GM21423 (cell line): ENCODE data around the gene TBL1XR1.
"Not testable (repeated sequence)": the region's sequence is repeated elsewhere in the genome, so short reads cannot be mapped to it uniquely, and the experiment has no call there.

Source experiments
- ATAC-seq: cut with Tn5 transposase; IDR thresholded peaks from one replicate; pipeline ENCODE4 v1.9.1; 2021; ENCODE audit warnings: mild to moderate bottlenecking, moderate library complexity; ENCODE audit not compliant: unreplicated experiment

Gene TBL1XR1

DNA sequence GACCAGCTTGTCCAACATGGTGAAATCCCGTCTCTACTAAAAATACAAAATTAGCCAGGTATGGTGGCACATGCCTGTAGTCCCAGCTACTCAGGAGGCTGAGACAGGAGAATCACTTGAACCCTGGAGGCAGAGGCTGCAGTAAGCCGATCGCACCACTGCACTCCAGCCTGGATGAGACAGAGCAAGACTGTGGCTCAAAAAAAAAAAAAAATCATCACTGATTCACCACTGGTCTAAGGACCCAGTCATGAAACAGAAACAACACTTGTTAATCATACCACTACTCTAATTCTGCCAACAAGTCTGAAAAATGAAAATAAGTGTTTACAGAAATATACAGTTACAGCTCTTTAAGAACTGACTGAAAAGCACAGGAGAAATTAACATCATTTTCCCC, 12.7 kb downstream of the TBL1XR1 start:
- peak; percentile 84 for ATAC-seq

DNA sequence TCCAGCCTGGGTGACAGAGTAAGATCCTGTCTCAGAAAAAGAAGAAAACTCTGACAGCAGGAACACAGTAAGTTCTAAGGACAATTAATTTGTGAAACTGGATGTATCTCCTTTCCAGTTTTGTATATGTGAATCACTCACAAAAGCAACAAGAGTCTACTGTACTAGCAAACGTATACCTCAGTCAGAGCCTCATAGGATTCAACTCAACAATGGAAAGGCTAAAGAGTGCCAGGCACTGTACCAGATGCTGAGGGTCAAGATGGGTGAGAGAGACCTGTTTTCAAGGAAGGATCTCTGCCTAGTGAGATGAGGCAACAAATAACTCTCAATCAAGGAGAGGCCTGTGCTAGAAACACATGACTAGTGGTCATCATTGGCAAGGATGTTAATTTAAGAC, 14.9 kb downstream of the TBL1XR1 start:
- ATAC-seq, result no peak

DNA sequence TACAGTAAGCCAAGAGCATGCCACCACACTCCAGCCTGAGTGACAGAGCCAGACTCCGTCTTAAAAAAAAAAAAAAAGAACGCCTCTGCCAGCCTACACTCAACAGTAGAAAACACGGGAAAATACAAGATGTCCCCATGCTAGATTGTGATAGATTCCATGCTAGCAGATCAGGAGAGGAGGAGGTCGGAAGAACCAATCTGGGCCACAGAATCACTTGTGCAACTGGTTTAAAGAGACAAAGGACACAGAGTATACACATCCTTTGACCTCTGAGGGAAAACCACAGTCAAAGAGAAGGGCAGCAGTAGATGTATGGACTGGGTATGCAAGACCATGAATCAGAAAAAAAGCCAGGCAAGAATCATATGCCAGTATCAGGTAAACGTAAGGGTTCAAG, 15.9 kb downstream of the TBL1XR1 start:
- no peak for ATAC-seq

DNA sequence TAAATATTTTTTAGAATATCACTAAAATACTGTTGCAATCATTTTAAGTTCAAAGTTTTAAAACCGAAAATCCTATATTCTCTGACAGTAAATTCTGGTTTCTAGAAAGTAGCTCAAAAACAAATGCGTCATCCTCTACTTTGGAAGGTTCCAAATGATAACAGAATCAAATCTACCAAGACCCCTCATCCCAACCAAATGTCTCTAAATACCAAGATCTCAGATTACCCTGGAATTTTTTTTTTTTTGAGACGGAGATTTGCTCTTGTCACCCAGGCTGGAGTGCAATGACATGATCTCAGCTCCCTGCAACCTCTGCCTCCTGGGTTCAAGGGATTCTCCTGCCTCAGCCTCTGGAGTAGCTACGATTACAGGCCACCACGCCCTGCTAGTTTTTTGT, 16.8 kb downstream of the TBL1XR1 start:
- no peak for ATAC-seq

DNA sequence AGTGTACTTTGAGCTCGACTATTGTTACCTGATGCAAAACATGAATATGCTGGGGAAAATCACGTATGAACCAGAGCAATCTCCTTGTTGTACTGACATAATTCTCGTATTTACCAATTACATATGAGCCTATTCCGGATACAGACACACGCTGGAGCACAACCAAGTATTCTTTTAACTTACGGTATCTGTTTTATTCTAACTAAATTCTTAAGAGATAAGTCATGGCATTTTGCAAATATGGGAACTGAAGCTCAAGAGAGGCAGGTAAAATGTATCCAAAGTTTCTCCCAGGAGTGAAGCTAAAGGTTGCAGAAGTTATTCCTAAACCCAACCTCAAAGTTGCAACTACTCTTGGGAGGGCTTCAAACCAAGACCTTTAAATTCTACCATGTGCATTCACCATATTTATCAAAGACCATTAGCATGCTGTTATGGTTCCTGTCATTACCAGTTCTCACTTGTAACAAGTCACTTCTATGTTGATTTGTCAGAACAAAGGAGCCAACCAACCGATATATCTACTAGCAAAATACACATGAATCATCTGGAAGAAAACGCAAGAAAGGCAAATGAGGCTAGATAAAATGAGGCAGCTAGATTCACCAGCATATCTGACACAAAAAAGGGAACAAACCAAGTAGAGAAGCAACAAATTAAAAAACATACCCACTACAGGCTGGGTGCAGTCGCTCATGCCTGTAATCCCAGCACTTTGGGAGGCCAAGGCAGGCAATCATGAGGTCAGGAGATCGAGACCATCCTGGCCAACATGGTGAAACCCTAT, 17.8 kb downstream of the TBL1XR1 start:
- ATAC-seq, result no peak

DNA sequence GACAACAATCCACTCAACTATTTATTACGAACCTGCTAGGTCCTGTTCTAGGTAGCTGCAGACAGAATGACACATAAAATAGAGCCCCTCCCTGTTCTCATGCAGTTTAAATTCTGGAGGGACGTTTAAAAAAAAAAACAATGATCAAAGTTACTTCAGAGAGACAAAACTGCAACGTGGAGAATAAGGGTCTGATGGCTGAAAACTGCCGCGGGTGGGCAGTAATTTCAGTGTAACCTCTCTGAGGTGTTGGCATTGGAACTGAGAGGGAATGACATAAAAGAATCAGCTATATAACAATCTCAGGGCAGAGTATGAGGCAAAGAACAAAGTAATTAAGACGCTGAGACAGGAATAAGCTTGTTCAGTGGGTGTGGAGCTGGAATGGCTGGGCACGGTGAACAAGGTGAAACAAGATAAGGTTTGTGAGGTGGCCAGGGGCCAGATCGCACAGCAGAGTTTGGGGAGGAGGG, 19.5 kb downstream of the TBL1XR1 start:
- no peak for ATAC-seq

DNA sequence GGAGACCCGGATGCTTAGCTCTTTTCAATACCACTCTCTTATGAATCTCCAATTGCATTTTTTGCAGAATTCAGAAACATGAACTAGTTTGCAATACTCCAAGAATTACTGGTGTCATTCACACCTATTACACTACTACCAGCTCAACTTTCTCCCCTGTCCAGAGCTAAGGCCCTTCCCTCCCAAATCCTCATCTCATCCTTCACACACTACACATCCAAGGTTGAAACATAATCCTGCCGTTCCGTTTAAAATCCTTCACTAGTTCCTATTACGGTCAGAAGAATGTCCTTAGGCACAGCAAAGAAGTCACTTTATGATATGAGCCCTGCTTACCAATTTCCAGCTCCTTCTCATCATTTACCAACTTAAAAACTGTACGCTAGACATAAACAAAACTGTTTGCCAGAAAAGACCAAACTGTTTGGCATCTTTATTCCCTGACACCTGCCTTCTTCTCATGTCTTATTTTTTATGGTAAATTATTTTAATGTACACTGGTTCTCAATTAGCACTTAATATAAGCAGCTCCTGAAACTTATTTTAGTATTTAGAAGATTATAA, 22.6 kb downstream of the TBL1XR1 start:
- no peak for ATAC-seq

DNA sequence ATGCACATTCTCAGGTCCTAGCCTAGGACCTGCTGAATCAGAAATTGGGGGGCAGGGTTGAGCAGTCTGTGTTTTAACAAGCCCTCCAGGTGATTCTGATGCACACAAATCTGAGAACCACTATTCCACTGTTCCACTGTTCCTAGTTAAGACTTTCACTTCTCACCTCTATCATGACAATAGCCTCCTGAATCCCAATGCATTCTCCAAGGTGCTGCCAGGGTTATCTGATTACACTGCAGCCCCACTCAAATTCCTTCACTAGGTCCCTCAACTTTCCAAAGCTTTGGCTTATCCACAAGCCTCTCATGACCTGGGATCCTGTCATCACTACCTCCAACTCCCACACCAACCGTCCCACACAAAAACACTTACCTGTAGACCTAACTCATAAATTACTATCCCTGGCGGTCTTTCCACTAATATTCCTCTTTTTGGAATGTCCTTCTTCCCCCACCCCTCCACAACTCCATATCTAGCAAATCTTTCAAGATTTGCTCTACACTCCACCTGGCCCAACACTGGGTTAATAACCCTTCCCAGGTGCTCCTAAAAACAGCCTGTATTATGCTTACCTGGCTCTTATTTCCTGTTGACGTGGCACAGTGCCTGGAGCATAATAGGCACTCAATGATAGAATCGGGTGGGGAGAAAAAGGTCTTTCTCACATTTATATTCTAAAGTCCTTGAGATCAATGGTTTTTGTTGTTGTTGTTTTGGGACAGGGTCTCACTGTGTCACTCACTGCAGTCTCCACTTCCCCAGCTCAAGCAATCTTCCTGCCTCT, 27.2 kb downstream of the TBL1XR1 start:
- ATAC-seq, result no peak

DNA sequence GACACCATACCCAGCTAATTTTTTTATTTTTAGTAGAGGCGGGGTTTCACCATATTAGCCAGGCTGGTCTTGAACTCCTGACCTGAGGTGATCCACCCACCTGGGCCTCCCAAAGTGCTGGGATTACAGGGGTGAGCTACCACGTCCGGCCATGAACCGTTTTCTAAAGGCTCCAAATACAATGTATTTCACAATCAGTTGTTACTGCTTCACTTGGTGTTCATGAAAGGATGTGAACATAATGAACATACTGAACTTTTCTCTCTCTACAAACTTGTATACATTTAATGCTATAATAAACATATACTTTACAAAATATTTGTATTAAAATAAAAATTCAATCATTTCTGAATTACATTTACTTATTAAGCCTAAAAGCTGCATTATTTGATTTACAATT, 28.9 kb downstream of the TBL1XR1 start:
- ATAC-seq, result no peak

DNA sequence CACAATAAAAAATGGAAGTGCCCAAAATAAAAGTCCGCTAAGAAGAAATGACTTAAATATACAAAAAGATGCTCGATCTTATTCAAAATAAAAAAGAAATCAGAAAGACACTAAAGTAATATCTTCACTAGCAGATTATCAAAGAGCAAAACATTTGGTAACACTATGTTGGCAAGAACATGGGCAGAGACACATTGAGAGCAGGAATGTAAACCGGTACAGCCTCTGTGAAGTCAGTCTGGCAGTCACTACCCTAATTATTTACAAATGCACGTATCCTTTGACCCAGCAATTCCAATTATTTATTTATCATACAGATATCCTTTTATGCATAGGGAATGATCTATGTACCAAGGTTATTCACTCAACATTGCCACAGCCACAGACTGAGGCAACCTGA, 34.5 kb downstream of the TBL1XR1 start:
- ATAC-seq, result no peak

DNA sequence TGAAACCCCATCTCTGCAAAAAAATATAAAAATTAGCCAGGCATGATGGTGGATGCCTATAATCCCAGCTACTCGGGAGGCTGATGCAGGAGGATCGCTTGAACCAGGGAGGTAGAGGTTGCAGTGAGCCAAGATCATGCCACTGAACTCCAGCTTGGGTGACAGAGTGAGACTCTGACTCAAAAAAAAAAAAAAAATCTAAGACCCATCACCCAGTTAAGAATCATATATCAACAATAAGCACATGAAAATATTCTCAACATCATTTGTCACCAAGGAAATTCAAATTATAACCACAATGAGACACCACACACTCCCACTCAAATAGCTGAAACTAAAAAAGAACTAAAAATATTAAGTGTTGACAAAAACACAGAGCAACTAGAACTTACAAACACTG, 35.7 kb downstream of the TBL1XR1 start:
- ATAC-seq, result not testable (repeated sequence)

DNA sequence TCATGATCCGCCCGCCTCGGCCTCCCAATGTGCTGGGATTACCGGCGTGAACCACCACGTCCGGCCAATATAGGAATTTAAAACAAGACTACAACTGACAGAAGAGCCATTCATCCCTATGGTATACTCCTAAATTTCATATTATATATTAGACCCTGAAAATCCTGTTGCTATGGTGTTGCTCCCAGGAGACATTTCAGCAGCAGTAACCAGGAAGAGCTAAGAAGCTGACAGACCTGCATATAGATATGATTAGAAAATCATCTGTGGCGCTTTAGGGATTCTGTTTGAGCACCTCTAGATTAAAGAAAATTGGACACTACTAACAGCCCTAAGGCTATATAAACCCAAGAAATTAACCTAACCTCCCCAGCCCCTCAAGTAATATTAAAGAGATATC, 38.8 kb downstream of the TBL1XR1 start:
- no peak for ATAC-seq

DNA sequence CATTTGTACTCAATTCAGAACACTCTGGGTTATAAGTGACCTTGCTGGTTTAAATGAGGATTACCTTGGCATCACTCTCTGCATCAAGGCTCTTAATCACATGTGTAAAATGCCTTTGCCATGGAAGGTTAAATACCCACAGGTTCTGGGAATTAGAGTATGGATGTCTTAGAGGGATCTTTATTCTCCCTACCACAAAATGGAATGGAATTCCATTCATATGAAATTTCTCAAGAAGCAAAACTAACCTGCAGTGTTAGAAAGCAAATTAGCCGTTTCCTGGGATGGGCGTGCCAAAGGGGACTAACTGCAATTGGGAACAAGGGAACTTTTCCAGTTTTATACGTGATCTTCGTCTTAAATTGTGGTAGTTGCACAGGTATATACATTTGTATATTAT, 39.8 kb downstream of the TBL1XR1 start:
- no peak for ATAC-seq

DNA sequence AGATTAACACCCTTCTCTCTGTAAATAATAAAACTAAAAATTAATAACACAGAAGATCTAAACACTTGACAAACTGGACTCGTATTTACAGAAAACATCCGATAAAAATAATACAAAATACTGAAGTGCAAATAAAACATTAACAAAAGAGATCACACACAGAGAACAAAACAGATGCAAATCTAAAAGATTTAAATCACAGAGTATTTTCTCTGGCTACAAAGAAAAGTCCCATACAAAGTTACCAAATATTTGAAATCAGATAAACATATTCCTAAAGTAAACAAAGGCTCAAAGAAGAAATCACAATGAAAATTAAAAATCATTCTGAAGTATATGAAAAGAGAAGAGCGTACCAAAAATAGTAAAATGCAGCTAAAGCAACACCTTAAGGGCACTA, 42.5 kb downstream of the TBL1XR1 start:
- ATAC-seq, result no peak

DNA sequence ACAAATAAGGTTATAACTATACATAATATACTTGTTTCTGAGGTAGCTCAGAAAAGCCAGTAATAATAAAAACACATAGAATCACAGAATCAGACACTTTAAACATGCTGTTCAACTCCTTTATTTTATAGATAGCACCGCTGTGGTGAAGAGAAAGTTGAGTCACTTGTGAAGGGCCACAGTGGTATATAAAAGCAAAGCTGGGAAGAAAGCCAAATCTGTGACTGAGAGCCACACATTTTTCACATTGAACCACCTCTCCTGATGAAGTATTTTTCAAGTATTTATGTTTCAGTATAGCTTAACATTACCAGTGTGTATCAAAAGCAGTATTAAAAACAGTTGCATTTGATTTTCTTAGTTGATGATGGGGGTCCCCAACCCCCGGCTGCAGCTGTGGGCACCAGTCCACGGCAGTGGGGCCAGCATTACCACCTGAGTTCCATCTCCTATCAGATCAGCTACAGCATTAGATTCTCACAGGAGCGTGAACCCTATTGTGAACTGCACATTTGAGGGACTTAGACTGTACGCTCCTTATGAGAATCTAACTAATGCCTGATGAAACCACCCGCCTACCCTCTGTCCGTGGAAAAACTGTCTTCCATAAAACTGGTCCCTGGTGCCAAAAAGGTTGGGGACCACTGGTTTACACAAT, 46.2 kb downstream of the TBL1XR1 start:
- peak; percentile 85 for ATAC-seq

DNA sequence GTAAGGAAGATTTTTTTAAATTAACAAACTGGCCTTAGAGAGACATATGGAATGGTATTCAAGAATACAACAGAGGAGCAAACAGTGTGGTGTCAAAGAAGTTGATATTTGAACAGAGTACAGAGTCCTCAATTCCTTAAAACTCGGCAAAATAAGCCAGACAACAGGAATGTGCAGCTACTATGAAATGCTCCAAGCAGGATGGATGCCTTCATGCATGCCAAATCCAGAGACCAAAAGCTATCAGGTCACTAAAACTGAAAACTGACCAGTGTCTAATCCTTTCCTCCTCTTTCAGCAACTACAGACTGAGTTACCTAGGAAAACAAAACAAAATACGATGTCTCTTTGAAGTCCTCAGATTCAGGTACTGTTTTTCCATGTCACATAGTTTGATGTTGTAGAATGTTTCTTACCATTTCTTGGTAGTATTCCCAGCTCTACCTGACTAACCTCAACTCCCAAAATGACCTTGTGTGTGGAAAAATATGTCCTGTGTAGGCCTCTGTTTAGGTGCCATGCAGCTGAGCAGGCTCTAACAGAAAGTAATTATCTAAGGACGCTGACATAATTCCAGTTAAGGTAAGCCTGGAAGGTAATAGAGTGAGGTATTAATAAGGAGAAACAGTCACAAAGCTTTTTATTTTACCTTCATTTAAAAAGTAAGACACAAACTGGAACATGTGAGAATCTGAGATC, 46.9 kb downstream of the TBL1XR1 start:
- ATAC-seq, result no peak

DNA sequence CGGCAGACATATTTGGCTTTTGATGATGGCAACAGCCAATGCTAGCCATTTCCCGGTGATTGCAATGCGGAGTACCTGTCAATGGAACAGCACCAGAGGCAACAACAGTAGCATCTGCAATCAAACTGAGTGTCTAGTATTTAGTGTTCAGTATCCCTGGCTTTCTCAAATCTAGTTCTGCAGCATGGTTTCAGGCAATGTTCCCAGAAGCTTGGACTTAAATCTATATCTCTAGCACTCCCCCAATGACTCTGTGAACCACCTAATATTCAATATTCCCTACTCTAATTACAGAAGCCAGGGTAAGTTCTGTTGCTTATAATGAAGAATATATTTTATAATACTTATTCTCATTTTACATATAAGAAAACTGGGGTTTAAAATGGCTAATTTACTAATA, 48.2 kb downstream of the TBL1XR1 start:
- no peak for ATAC-seq

DNA sequence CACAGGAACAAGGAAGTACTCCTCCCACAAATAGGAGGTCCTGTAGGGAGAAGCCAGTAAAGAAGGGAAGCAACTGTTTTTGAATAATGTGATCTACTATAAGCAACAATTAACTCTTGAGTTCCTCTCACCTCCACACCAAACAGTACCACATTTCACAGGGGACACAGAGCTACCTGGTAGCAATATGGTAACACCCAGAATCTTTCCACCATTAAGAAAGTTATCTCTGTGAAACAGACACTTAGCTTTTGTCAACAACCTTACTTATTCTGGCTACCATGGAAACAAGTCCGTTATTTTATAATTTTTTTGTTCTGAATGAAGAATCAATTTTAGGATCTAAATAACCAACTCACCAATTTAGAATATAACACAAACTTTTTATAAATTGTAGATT, 49.5 kb downstream of the TBL1XR1 start:
- ATAC-seq, result no peak

DNA sequence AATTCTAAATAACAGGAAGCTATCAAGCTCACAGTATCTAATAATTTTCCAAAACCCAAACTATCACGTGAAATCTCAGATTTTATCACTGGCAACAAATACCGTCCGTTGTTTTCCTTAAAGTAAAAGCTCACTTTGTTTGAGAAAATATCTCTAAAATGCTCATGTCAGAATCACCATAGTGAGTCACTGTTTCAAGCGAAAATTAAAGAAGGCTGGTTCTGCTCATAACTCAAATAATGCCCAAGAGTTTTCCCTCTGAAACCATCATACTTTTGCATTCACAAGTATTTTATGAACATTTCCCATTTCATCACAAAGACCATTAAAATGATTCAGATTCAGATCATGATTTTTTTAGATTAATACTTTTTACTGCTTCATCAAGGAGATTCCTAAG, 50.6 kb downstream of the TBL1XR1 start:
- no peak for ATAC-seq

DNA sequence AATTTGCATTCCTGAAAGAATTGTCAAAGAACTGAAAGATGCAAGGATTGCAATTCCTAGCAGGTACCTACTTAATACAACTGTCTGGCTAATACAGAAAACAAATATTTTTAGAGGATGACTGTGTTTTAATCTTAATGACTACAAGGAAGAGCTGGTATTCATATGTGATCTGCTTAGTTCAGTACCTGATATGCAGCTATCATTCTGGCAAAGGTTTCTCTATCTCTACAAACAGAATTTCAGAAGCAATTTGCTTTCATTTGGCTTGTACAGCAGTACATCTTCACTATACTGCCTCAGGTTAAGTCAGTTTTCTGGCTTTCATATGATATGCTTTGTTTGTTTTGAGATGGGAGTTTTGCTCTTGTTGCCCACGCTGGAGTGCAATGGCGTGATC, 51.3 kb downstream of the TBL1XR1 start:
- ATAC-seq, result no peak

DNA sequence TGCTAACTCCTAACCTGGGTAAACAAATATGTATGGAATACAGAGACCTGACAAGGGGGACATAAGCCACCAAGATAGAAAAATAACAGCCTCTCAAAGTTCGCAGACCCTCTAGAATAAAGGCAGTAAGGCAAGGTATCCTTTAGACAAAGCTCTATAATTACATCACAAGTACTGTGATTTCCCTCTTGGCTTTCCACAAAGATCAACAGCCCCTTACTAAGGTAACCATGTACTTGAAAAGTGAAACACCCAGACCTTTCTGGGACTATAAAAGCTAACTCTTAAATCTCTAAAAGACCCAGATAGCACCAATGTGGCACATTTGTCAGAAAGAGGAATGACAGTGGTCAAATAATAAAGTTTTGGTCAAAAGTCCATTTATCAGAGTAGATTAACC, 51.9 kb downstream of the TBL1XR1 start:
- peak; percentile 28 for ATAC-seq
